Measurements from ENCODE around the gene ATP6V1C2.

GRCh38 chr2:10742666-10743065 is 21.2 kb downstream of the ATP6V1C2 start:
- TF ChIP-seq YY1 (tag by site-specific recombination; IDR thresholded peaks at IDR 0.05) (no peak), ZNF549 (tag by site-specific recombination; IDR thresholded peaks at IDR 0.05) (no peak), CTCF (tag by site-specific recombination; IDR thresholded peaks at IDR 0.05) (no peak), ATF2 (tag by site-specific recombination; IDR thresholded peaks at IDR 0.05; ENCODE audit: low read depth) (no peak), ZBTB10 (tag by site-specific recombination; IDR thresholded peaks at IDR 0.05) (no peak), ZNF704 (tag by site-specific recombination; IDR thresholded peaks at IDR 0.05) (no peak), ZNF585B (tag by site-specific recombination; IDR thresholded peaks at IDR 0.05) (no peak), INSM2 (tag by site-specific recombination; IDR thresholded peaks at IDR 0.05) (no peak), ZNF639 (tag by site-specific recombination; IDR thresholded peaks at IDR 0.05) (no peak), ZBTB26 (tag by site-specific recombination; optimal IDR thresholded peaks at IDR 0.05) (no peak), ZBTB8A (tag by site-specific recombination; IDR thresholded peaks at IDR 0.05) (no peak), ZNF777 (tag by site-specific recombination; IDR thresholded peaks at IDR 0.05; ENCODE audit: borderline replicate concordance) (no peak), ZNF335 (tag by site-specific recombination; conservative IDR thresholded peaks at IDR 0.05) (no peak)

Measured in HEK293 (cell line).